ENCODE results near the gene RANBP3.
A peak's percentile ranks its signal among the peaks of the same experiment; 100 is the strongest.
"Not testable (repeated sequence)": the region's sequence is repeated elsewhere in the genome, so short reads cannot be mapped to it uniquely, and the experiment has no call there.

RANBP3 gene, protein sequence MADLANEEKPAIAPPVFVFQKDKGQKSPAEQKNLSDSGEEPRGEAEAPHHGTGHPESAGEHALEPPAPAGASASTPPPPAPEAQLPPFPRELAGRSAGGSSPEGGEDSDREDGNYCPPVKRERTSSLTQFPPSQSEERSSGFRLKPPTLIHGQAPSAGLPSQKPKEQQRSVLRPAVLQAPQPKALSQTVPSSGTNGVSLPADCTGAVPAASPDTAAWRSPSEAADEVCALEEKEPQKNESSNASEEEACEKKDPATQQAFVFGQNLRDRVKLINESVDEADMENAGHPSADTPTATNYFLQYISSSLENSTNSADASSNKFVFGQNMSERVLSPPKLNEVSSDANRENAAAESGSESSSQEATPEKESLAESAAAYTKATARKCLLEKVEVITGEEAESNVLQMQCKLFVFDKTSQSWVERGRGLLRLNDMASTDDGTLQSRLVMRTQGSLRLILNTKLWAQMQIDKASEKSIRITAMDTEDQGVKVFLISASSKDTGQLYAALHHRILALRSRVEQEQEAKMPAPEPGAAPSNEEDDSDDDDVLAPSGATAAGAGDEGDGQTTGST

DNA sequence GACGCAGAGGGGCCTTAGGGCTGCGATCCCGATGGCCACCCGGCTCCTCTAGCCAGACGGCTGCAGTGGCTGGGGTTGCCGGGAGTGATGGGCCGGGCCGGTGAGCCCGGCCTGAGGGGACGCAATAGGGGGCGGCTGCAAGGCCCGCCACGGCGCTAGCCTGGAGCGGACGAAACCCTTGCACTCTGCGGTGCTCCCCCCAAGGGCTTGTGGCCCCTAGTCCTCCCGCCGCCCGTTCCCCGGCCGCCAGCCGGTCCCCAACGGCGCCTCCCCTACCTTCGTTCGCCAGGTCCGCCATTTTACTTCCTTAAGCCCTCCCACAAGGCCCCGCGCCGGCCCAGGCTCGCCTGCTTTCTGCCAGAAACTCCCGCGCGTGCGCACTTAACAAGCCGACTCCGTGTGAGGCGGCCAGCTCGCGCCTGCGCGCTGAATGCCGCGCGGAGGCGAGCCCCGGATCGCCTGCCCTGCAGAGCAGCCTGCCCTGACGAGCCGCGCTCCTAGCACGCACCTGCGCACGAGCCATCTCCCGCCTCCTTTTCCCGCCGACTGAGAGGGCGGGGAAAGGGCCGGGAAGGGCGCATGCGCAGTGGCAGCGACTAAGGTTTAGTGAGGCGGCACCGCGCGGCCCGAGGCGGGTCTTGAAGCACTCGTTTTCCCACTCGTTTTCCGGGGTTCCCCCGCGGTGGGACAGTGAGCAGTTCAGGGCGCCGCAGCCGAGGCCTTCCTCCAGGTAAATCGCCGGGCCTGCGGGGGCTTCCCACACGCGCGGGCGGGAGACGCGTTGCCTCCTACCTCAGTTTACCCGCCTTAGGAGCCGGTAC is at the start of gene RANBP3:
Gene RANBP3 (minus strand): TSS at position 356 of the 821 bp plus-strand sequence. CDS start 58 bp downstream, at position 298.
- TF ChIP-seq ZFX (IDR thresholded peaks at IDR 0.05; ENCODE audit: borderline replicate concordance): no peak
- TF ChIP-seq, protein P1, sequence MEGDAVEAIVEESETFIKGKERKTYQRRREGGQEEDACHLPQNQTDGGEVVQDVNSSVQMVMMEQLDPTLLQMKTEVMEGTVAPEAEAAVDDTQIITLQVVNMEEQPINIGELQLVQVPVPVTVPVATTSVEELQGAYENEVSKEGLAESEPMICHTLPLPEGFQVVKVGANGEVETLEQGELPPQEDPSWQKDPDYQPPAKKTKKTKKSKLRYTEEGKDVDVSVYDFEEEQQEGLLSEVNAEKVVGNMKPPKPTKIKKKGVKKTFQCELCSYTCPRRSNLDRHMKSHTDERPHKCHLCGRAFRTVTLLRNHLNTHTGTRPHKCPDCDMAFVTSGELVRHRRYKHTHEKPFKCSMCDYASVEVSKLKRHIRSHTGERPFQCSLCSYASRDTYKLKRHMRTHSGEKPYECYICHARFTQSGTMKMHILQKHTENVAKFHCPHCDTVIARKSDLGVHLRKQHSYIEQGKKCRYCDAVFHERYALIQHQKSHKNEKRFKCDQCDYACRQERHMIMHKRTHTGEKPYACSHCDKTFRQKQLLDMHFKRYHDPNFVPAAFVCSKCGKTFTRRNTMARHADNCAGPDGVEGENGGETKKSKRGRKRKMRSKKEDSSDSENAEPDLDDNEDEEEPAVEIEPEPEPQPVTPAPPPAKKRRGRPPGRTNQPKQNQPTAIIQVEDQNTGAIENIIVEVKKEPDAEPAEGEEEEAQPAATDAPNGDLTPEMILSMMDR (IDR thresholded peaks at IDR 0.05): no peak
- peak within 1 kb of the TSS; percentile 88 for H3K27ac ChIP-seq

DNA sequence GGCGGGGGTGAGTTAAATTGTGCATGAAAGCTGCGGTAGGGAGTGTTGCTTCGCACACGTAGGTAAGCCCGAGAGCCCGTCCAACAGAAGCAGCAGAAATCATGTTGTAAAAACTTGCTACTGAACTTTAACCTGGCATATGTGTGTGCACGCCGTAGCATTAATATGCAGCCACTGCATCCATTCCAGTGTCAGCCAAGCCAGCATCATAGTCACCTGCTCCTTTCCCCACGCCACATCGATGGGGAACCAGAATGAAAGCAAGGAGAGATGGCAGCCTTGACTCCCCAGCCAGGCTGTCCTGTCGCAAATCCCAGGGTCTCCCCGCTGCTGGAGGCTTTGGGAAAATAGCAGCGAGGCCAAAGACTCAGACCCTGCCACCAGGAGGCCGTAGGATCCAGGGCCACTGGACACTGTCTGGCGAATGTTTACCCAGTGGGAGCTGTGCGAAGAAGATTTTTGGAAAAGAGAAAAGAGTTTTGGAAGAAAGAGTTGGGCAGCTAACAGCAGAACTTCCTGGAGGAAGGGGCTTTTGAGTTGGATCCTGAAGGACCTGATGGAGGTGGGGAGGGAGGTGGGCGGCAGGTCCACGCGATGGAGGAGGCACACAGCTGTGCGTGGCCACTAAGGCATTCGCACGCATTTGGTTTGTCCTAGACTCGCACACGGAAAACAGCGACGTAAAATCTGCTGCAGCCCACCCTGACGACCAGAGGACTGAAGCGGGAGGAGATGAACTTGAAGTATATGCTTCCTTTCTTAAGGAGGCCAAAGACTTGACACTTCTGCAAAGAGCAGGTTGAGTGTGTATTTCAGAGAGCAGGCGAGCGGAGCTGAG is 48.7 kb upstream of the RANBP3 start:
- TF ChIP-seq, protein P1 (IDR thresholded peaks at IDR 0.05): no peak
- no peak for TF ChIP-seq ZFX (IDR thresholded peaks at IDR 0.05; ENCODE audit: borderline replicate concordance)
- H3K27ac ChIP-seq: no peak overlapping the region

DNA sequence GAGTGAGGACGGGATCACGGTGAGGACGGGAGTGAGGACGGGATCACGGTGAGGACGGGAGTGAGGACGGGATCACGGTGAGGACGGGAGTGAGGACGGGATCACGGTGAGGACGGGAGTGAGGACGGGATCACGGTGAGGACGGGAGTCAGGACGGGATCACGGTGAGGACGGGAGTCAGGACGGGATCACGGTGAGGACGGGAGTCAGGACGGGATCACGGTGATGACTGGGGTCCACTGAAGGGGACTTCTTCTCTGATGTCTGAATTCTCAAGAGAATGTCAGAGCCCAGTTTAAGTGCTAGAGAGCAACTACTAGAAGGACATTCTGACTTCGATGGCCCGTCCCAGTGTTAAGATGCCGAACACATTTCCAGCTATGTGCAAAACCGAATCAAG is 46.8 kb upstream of the RANBP3 start:
- H3K27ac ChIP-seq: not testable (repeated sequence)

DNA sequence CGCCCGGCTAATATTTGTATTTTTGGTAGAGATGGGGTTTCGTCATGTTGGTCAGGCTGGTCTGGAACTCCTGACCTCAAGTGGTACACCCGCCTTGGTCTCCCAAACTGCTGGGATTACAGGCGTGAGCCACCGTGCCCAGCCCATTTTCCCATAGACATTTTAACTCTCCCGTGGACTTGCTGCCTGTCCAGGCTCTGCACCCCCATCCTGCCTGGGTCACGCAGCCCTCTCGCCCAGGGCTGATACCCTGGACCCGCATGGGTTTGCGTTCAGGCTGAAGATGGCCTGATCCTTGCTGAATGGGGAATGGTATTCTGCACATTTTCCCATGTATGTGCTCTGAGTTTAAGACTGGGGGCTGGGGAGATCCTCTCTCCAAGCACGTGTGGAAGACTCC is 46.0 kb upstream of the RANBP3 start:
- TF ChIP-seq ZFX (IDR thresholded peaks at IDR 0.05; ENCODE audit: borderline replicate concordance): no peak
- TF ChIP-seq, protein P1 (IDR thresholded peaks at IDR 0.05): no peak
- no peak overlapping the region for H3K27ac ChIP-seq

DNA sequence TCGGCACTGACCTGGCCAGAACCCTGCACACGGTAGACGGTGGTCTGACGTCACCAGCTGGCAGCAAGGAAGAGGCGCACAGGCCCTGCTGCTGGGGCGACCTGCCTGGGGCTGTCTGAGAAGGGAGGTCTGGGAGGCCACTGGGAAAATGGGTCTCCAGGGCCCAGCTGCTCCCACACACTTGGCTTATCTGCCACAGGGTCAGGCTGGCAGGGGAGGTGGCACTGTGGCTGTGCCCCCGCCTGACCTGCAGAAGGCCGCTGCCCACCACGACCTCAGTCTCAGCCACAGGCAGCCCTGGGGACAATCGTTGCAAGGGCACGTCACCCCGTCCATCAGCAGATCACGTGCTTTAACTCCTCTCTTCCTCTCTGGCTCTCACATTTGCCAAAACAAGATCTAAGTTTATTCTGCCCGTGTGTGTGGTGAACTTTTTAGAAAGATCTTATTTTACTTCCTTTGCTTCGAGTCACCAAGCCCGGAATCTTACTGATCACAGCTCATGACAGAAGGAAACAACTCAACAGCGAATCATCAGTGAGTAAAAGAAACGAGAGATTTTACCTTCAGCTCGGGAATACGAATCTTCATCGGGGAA is 45.2 kb upstream of the RANBP3 start:
- no peak overlapping the region for H3K27ac ChIP-seq
- no peak for TF ChIP-seq ZFX (IDR thresholded peaks at IDR 0.05; ENCODE audit: borderline replicate concordance)
- TF ChIP-seq, protein P1 (IDR thresholded peaks at IDR 0.05): no peak

DNA sequence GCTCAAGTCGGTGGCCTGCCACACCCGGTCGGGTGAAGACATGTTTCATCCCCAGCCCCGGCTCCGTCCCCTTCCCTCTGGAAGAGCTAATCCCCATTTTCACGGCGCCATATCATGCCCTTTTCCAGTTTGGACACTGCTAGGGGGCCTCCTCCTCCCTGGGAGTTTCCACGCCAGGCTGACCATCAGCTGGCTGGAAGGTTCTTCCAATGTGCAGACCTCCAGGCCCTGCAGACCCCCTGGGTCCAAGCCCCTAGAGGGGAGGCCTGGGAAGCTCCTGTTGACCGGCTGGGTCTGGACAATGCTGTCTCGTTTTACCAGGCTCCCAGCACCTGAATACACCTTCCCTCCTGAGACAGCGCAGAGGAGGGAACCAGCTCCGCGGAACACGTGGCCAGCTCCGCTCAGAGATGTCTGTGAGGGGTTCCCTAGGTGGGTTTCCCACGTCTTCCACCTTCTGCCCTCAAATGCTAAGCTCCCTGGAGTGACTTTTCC is 44.7 kb upstream of the RANBP3 start:
- H3K27ac ChIP-seq: no peak overlapping the region
- TF ChIP-seq, protein P1 (IDR thresholded peaks at IDR 0.05): peak; percentile 46
- TF ChIP-seq ZFX (IDR thresholded peaks at IDR 0.05; ENCODE audit: borderline replicate concordance): no peak
